T-cell (primary cell): Measurements from ENCODE around the gene SMAD1. TPM values are rescaled to one million over a fixed set of nuclear protein-coding genes. Genes with fewer than 3 reads are reported as not detected.
"Not testable (repeated sequence)": the region's sequence is repeated elsewhere in the genome, so short reads cannot be mapped to it uniquely, and the experiment has no call there.

Source experiments
- ATAC-seq, 4 experiments: fragments of 200-7000 bp in 3 of 4; fragments of 150-1000 bp in 1 of 4; cut with Tn5 transposase; replicated peaks in 1 of 4; 1 replicate in 3 of 4; 2 replicates in 1 of 4; pipeline ENCODE4 v1.10.0; 2021; ENCODE audit warnings: moderate library complexity in 3 of 4, mild to moderate bottlenecking in 2 of 4, moderate number of reproducible peaks in 1 of 4
- CTCF ChIA-PET, 2 donors: fragments of 300-600 bp; sonication (Branson Sonifier 250); formaldehyde crosslinking; loops; one replicate each; lab custom pipeline; 2022; ENCODE audit warnings: antibody characterized with exemption in 2 of 2; lab: Charles Lee
- POLR2A ChIA-PET, 2 donors: fragments of 300-600 bp; sonication (Branson Sonifier 250); formaldehyde crosslinking; loops; one replicate each; lab custom pipeline; 2022; ENCODE audit warnings: antibody characterized with exemption in 2 of 2; lab: Charles Lee
- DNase-seq, 35 experiments: peaks; one replicate each; pipeline versions ENCODE4 v3.0.0 to v3.0.0-alpha.2; 2013 to 2023
- H3K27ac ChIP-seq: one replicate; pipeline ENCODE4 v1.5.1; 2013; ENCODE audit warnings: low read length
- H3K27me3 ChIP-seq, 2 experiments: replicated peaks in 1 of 2; 1 replicate in 1 of 2; 2 replicates in 1 of 2; pipeline versions ENCODE4 v1.6.1 to v1.7.0; 2013; ENCODE audit warnings: low read length in 1 of 2, mixed read lengths in 1 of 2; ENCODE audit not compliant: control insufficient read depth in 2 of 2, insufficient read depth in 2 of 2; ENCODE audit errors: extremely low read depth in 1 of 2
- H3K36me3 ChIP-seq, 2 donors: 1 replicate in 1 of 2; 2 replicates in 1 of 2; pipeline versions ENCODE4 v1.6.1 to v1.7.0; 2013; ENCODE audit warnings: low read length in 1 of 2; ENCODE audit not compliant: control insufficient read depth in 2 of 2, insufficient read depth in 1 of 2; ENCODE audit errors: extremely low read depth in 1 of 2
- H3K4me1 ChIP-seq, 2 experiments: 1 replicate in 1 of 2; 2 replicates in 1 of 2; pipeline versions ENCODE4 v1.6.1 to v1.7.0; 2013; ENCODE audit warnings: low read length in 2 of 2, mixed read lengths in 1 of 2; ENCODE audit not compliant: insufficient read depth in 2 of 2, control insufficient read depth in 1 of 2; ENCODE audit errors: extremely low read depth in 1 of 2
- H3K4me3 ChIP-seq, 2 donors: 1 replicate in 1 of 2; 2 replicates in 1 of 2; pipeline versions ENCODE4 v1.5.1 to v1.7.0; 2013; ENCODE audit warnings: mild to moderate bottlenecking in 2 of 2, low read length in 1 of 2, moderate library complexity in 1 of 2; ENCODE audit not compliant: control insufficient read depth in 1 of 2; ENCODE audit errors: extremely low read depth in 1 of 2
- H3K9me3 ChIP-seq: 2 replicates; pipeline ENCODE4 v1.7.0; 2013
- H3K27ac Mint-ChIP-seq, 2 donors: one replicate each; pipeline ENCODE4 v1.8.0; 2020 to 2021; ENCODE audit warnings: mild to moderate bottlenecking in 2 of 2, mixed read lengths in 2 of 2
- H3K27me3 Mint-ChIP-seq, 2 donors: one replicate each; pipeline ENCODE4 v1.8.0; 2021 to 2022; ENCODE audit warnings: mixed read lengths in 2 of 2
- H3K36me3 Mint-ChIP-seq: one replicate; pipeline ENCODE4 v1.8.0; 2021; ENCODE audit warnings: mixed read lengths
- H3K4me1 Mint-ChIP-seq, 3 donors: one replicate each; pipeline ENCODE4 v1.8.0; 2020 to 2022; ENCODE audit warnings: mixed read lengths in 3 of 3, mild to moderate bottlenecking in 1 of 3
- H3K4me3 Mint-ChIP-seq, 3 donors: one replicate each; pipeline ENCODE4 v1.8.0; 2020 to 2022; ENCODE audit warnings: mild to moderate bottlenecking in 3 of 3, mixed read lengths in 3 of 3, moderate library complexity in 3 of 3
- H3K9me3 Mint-ChIP-seq, 3 donors: one replicate each; pipeline ENCODE4 v1.8.0; 2020 to 2022; ENCODE audit warnings: mixed read lengths in 3 of 3
- WGBS: methylation state at CpG from one replicate; pipeline ENCODE4 v1.1.5; 2013; ENCODE audit warnings: missing lambda C conversion rate; ENCODE audit not compliant: insufficient coverage; 5-methylcytosine and 5-hydroxymethylcytosine counted together
- total RNA-seq, 35 experiments: library from RNA in 6 of 35; stranded (reverse) in 6 of 35; fragments of 120-200 nt in 1 of 35; gene quantifications; one replicate each; pipeline versions ENCODE4 v1.2.1 to v1.2.4 and lab custom pipeline; 2013 to 2026

The SMAD1 gene
- total RNA-seq, 5 donors from 2014 or later (not counting 1 experiment from before 2014, with no cell fraction given), result 1.0 to 8.7 (median 1.5) TPM

- H3K36me3 ChIP-seq, result no peaks in the 10 kb centered on the region
- ATAC-seq (no peak), DNase-seq (no peak)
- no peak overlapping the region for H3K4me3 ChIP-seq
- ChIA-PET POLR2A (no interaction called here), CTCF (no interaction called here)
- no peaks in the 10 kb centered on the region for H3K4me1 ChIP-seq
- H3K9me3 ChIP-seq, result no peaks in the 10 kb centered on the region
- Mint-ChIP-seq H3K27ac (no peak overlapping the region), H3K27me3 (peaks cover 5 to 7% of the 10 kb centered on the region in 2 donors), H3K4me3 (no peak overlapping the region), H3K9me3 (no peaks in the 10 kb centered on the region), H3K36me3 (no peaks in the 10 kb centered on the region), H3K4me1 (no peaks in the 10 kb centered on the region)
- peaks cover 0 to 4% of the 10 kb centered on the region in 2 experiments for H3K27me3 ChIP-seq
- no peak overlapping the region for H3K27ac ChIP-seq
- 90% methylated on average over 2 of the region's 4 CpGs for WGBS
Observed at GRCh38 chr4:145533001-145533400, 51.3 kb downstream of the SMAD1 start.

- H3K4me1 ChIP-seq, POLR2A ChIA-PET, DNase-seq, H3K9me3 ChIP-seq, H3K27ac Mint-ChIP-seq, H3K27me3 ChIP-seq, H3K36me3 ChIP-seq, H3K27me3 Mint-ChIP-seq, H3K4me1 Mint-ChIP-seq, H3K36me3 Mint-ChIP-seq, ATAC-seq, H3K27ac ChIP-seq, CTCF ChIA-PET, H3K4me3 ChIP-seq, H3K4me3 Mint-ChIP-seq, H3K9me3 Mint-ChIP-seq: not testable (repeated sequence)
- no CpG with 5 or more reads among the region's 3 CpGs for WGBS
Observed at GRCh38 chr4:145533415-145533814, 51.8 kb downstream of the SMAD1 start.

GRCh38 chr4:145533961-145534360, 52.3 kb downstream of the SMAD1 start:
- H3K27me3 Mint-ChIP-seq, result peaks cover 5 to 7% of the 10 kb centered on the region in 2 donors

GRCh38 chr4:145535202-145535601, 53.5 kb downstream of the SMAD1 start:
- peaks cover 0 to 4% of the 10 kb centered on the region in 2 experiments for H3K27me3 ChIP-seq
- no peaks in the 10 kb centered on the region for H3K36me3 ChIP-seq
- H3K27ac ChIP-seq, result no peak overlapping the region
- no peaks in the 10 kb centered on the region for H3K36me3 Mint-ChIP-seq
- peaks cover 7 to 12% of the 10 kb centered on the region in 2 donors for H3K27me3 Mint-ChIP-seq
- no peaks in the 10 kb centered on the region for H3K9me3 Mint-ChIP-seq
- H3K9me3 ChIP-seq, result no peaks in the 10 kb centered on the region
- ChIA-PET CTCF (no interaction called here), POLR2A (no interaction called here)
- DNase-seq (no peak), ATAC-seq (no peak)
- H3K4me1 ChIP-seq, result no peaks in the 10 kb centered on the region
- H3K27ac Mint-ChIP-seq, result no peak overlapping the region
- no peak overlapping the region for H3K4me3 ChIP-seq
- H3K4me1 Mint-ChIP-seq, result no peaks in the 10 kb centered on the region
- WGBS, result no CpG with 5 or more reads among the region's 1 CpG
- H3K4me3 Mint-ChIP-seq, result no peak overlapping the region

More at GRCh38 chr4:145533961-145534360, 52.3 kb downstream of the SMAD1 start:
- no peak for ATAC-seq
- no peak overlapping the region for H3K4me3 Mint-ChIP-seq
- Histone ChIP-seq H3K27me3 (peaks cover 0 to 4% of the 10 kb centered on the region in 2 experiments), H3K27ac (no peak overlapping the region), H3K36me3 (no peaks in the 10 kb centered on the region), H3K4me1 (no peaks in the 10 kb centered on the region), H3K9me3 (no peaks in the 10 kb centered on the region), H3K4me3 (no peak overlapping the region)
- no CpG with 5 or more reads among the region's 1 CpG for WGBS
- DNase-seq, result no peak
- H3K27ac Mint-ChIP-seq, result no peak overlapping the region
- ChIA-PET POLR2A (no interaction called here), CTCF (no interaction called here)
- H3K36me3 Mint-ChIP-seq, result no peaks in the 10 kb centered on the region
- no peaks in the 10 kb centered on the region for H3K4me1 Mint-ChIP-seq
- H3K9me3 Mint-ChIP-seq, result no peaks in the 10 kb centered on the region

GRCh38 chr4:145536044-145536443, 54.4 kb downstream of the SMAD1 start:
- CTCF ChIA-PET, result no interaction called here
- POLR2A ChIA-PET, result no interaction called here
- WGBS, result no CpG with 5 or more reads among the region's 2 CpGs
- Histone ChIP-seq H3K4me3 (no peak overlapping the region), H3K27ac (no peak overlapping the region), H3K4me1 (no peaks in the 10 kb centered on the region), H3K27me3 (peaks cover 0 to 4% of the 10 kb centered on the region in 2 experiments), H3K9me3 (no peaks in the 10 kb centered on the region), H3K36me3 (no peaks in the 10 kb centered on the region)
- ATAC-seq (no peak), DNase-seq (no peak)
- Mint-ChIP-seq H3K27me3 (peaks cover 7 to 12% of the 10 kb centered on the region in 2 donors), H3K36me3 (no peaks in the 10 kb centered on the region), H3K9me3 (no peaks in the 10 kb centered on the region), H3K4me3 (no peak overlapping the region), H3K4me1 (no peaks in the 10 kb centered on the region), H3K27ac (no peak overlapping the region)

- Histone ChIP-seq H3K27ac (no peak overlapping the region), H3K4me1 (no peaks in the 10 kb centered on the region), H3K27me3 (peaks cover 0 to 3% of the 10 kb centered on the region in 2 experiments), H3K9me3 (no peaks in the 10 kb centered on the region), H3K36me3 (no peaks in the 10 kb centered on the region), H3K4me3 (no peak overlapping the region)
- no CpG with 5 or more reads among the region's 1 CpG for WGBS
- no peaks in the 10 kb centered on the region for H3K36me3 Mint-ChIP-seq
- no peak overlapping the region for H3K27ac Mint-ChIP-seq
- H3K4me3 Mint-ChIP-seq, result no peak overlapping the region
- no peaks in the 10 kb centered on the region for H3K4me1 Mint-ChIP-seq
- no peaks in the 10 kb centered on the region for H3K9me3 Mint-ChIP-seq
- peaks cover 7 to 12% of the 10 kb centered on the region in 2 donors for H3K27me3 Mint-ChIP-seq
- ChIA-PET POLR2A (no interaction called here), CTCF (no interaction called here)
- no peak for DNase-seq
- no peak for ATAC-seq
Observed at GRCh38 chr4:145538596-145538995, 56.9 kb downstream of the SMAD1 start.

GRCh38 chr4:145539671-145540070, 58.0 kb downstream of the SMAD1 start:
- Histone ChIP-seq H3K9me3 (no peaks in the 10 kb centered on the region), H3K36me3 (no peaks in the 10 kb centered on the region), H3K27me3 (no peaks in the 10 kb centered on the region), H3K27ac (no peak overlapping the region), H3K4me1 (no peaks in the 10 kb centered on the region), H3K4me3 (no peak overlapping the region)
- POLR2A ChIA-PET, result no interaction called here
- Mint-ChIP-seq H3K4me3 (no peak overlapping the region), H3K27ac (no peak overlapping the region), H3K9me3 (no peaks in the 10 kb centered on the region), H3K4me1 (no peaks in the 10 kb centered on the region), H3K27me3 (peaks cover 7 to 10% of the 10 kb centered on the region in 2 donors), H3K36me3 (no peaks in the 10 kb centered on the region)
- ATAC-seq (no peak), DNase-seq (no peak)
- CTCF ChIA-PET, result interaction anchor here in 1 of 2 donors (0.6 kb wide), 1 partner anchor 34 kb away, joined by 4 read pairs; no protein-coding TSS in a partner anchor
- 94% methylated on average over 3 of the region's 4 CpGs for WGBS
